ENCODE results near the gene NIT1. TPM values are rescaled to one million over a fixed set of nuclear protein-coding genes. Genes with fewer than 3 reads are reported as not detected.

NIT1 gene
- total and polyA plus RNA-seq, 2 of the 13 experiments (the other 11 are each of a cell fraction or from before 2014, with no cell fraction given), result 22.7 to 31.0 TPM

DNA sequence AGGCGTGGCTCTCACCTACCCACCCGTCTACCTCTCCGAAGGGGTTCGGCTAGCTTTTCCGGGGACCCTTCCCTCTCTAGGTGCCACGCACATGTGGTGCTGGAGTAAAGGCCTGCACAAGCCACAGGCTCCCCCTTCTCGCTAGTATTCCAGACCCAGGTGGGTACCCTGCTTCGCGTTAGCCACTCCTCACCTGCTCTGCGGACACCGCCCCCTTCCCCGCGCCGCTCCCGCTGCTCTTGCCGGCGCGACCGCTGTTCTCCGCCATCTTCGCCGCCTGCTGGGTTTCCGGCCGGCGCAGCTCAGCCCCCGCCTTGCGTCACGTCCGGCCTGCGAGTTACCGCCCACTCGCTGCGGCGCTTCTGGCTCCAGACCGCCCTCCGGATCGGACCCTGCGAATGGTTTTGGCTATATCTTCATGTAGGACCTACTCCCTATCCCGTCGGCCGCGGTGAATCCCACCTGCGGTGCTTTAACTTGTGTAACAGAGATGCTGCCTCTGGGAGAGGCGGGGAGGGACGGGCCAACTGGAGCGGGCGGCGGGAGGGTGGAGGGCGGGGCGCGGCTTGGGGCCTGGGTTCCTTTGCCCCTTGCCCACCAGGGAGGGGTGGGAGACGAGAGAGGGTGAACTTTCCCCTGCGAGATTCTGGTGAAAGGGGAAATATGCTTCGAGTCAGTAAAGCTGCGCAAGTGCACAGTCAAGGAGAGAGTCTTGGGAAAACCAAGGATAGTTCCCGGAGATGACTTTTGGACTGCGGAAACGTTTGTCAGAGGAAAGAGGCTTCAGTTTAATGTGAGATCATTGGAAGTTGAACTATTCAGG, at the start of gene NIT1, which contains the start of gene PFDN2 (continued):
- peak; percentile 56; the same call in 1 of the 2 replicates for TF ChIP-seq ZNF317 (CRISPR knock-in tag; IDR thresholded peaks at IDR 0.05)
- no peak for TF ChIP-seq SP1 (IDR thresholded peaks at IDR 0.05)
- peak; percentile 70 for TF ChIP-seq SP1 (CRISPR knock-in tag; IDR thresholded peaks at IDR 0.05)
- TF ChIP-seq HOXA7 (CRISPR knock-in tag; IDR thresholded peaks at IDR 0.05), result no peak
- peak; percentile 70 for TF ChIP-seq CREM (IDR thresholded peaks at IDR 0.05)
- peak; percentile 55; the same call in 1 of the 2 replicates for TF ChIP-seq CREM (CRISPR knock-in tag; IDR thresholded peaks at IDR 0.05)
- peak; percentile 77 for TF ChIP-seq ZFY (CRISPR knock-in tag; IDR thresholded peaks at IDR 0.05)
- TF ChIP-seq HHEX (CRISPR knock-in tag; IDR thresholded peaks at IDR 0.05), result no peak
- TF ChIP-seq SOX13 (IDR thresholded peaks at IDR 0.05), result no peak
- 0 out of 4 replicates have a peak, but pooled peaks of 1 of the 2 experiments have one; percentile 9 for TF ChIP-seq SOX13 (CRISPR knock-in tag; conservative IDR thresholded peaks at IDR 0.05 in 1 of 2, IDR thresholded peaks at IDR 0.05 in 1 of 2)
- TF ChIP-seq SIX4 (CRISPR knock-in tag; IDR thresholded peaks at IDR 0.05), result no peak
- TF ChIP-seq ZNF775 (CRISPR knock-in tag; IDR thresholded peaks at IDR 0.05; ENCODE audit: borderline replicate concordance), result no peak; the same call in 1 of the 2 replicates
- peak; percentile 51; the same call in 1 of the 2 replicates for TF ChIP-seq NR2C2 (CRISPR knock-in tag; IDR thresholded peaks at IDR 0.05; ENCODE audit: borderline replicate concordance)
- TF ChIP-seq TEAD2 (CRISPR knock-in tag; IDR thresholded peaks at IDR 0.05), result no peak
